Measurements from ENCODE around the gene SSX7. TPM values are rescaled to one million over a fixed set of nuclear protein-coding genes. Genes with fewer than 3 reads are reported as not detected.
"Not testable (repeated sequence)": the region's sequence is repeated elsewhere in the genome, so short reads cannot be mapped to it uniquely, and the experiment has no call there.

The SSX7 gene, protein sequence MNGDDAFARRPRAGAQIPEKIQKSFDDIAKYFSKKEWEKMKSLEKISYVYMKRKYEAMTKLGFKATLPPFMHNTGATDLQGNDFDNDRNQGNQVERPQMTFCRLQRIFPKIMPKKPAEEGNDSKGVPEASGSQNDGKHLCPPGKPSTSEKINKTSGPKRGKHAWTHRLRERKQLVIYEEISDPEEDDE
- polyA plus RNA-seq (2013, experiment 1 of 2): not detected
- not detected for polyA plus RNA-seq (2013, experiment 2 of 2)

DNA sequence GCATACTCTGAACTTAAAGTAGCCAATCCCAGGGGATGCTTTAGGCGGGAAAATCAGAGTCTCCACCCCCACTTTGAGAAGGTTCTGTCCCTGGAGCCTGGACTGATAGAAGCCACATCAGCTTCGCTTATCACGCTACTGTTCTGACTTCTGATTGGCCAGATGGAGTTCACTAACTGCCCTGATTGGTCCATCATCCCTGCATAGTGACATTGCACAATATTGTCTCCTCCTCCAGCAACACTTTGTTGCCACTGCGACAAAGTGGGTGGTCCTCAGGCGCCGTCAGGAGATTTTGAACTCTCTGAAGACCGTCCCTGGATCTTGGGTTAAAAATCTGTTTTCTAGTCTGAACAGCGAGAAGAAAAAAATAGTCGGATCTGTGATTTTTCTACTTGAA lies at the start of gene SSX7:
Gene SSX7 (minus strand): TSS at position 101 of the 400 bp plus-strand sequence. CDS start 1,428 bp downstream, outside the sequence.
- H2BK5ac ChIP-seq (ENCODE audit: low read depth, low read length, poor library complexity, severe bottlenecking); H3K4me3 ChIP-seq (ENCODE audit: insufficient read depth in 1 of 2, low read depth in 1 of 2, low read length in 2 of 2); H3K9me3 ChIP-seq (ENCODE audit: control insufficient read depth, low read length); H3K4me1 ChIP-seq (ENCODE audit: control insufficient read depth, insufficient read depth, low read depth, low read length); H3K36me3 ChIP-seq (ENCODE audit: control insufficient read depth in 1 of 2, insufficient read depth in 2 of 2, low read depth in 1 of 2, low read length in 2 of 2); H3K23ac ChIP-seq (ENCODE audit: low read length in 2 of 2); H2BK120ac ChIP-seq (ENCODE audit: low read depth, low read length); H4K91ac ChIP-seq (ENCODE audit: low read length); H3K4me2 ChIP-seq (ENCODE audit: low read length, poor library complexity, severe bottlenecking); DNase-seq; H3K18ac ChIP-seq (ENCODE audit: low read depth in 1 of 2, low read length in 2 of 2); H2BK12ac ChIP-seq (ENCODE audit: low read length in 2 of 2); H3K79me1 ChIP-seq (replicated peaks; ENCODE audit: low read length, poor library complexity, severe bottlenecking); H3K4ac ChIP-seq (ENCODE audit: low read depth in 1 of 2, low read length in 2 of 2); H2BK15ac ChIP-seq (ENCODE audit: low read depth, poor library complexity, severe bottlenecking); H3K14ac ChIP-seq (ENCODE audit: low read length in 2 of 2); H3K27ac ChIP-seq (ENCODE audit: low read length, poor library complexity, severe bottlenecking); H3K27me3 ChIP-seq (ENCODE audit: control insufficient read depth in 1 of 2, insufficient read depth in 1 of 2, low read length in 2 of 2); H2AFZ ChIP-seq (ENCODE audit: low read depth, low read length); H3K9ac ChIP-seq (ENCODE audit: low read length); H2AK5ac ChIP-seq (ENCODE audit: low read length, severe bottlenecking); H4K8ac ChIP-seq (ENCODE audit: low read length): not testable (repeated sequence)
- 59% methylated on average over 6 of the region's 9 CpGs for WGBS

- not testable (repeated sequence) for H3K14ac ChIP-seq (ENCODE audit: low read length in 2 of 2); H3K9me3 ChIP-seq (ENCODE audit: control insufficient read depth, low read length); H2AK5ac ChIP-seq (ENCODE audit: low read length, severe bottlenecking); H3K4me2 ChIP-seq (ENCODE audit: low read length, poor library complexity, severe bottlenecking); H2BK12ac ChIP-seq (ENCODE audit: low read length in 2 of 2); H4K91ac ChIP-seq (ENCODE audit: low read length); H3K27ac ChIP-seq (ENCODE audit: low read length, poor library complexity, severe bottlenecking); H4K8ac ChIP-seq (ENCODE audit: low read length); H3K4me1 ChIP-seq (ENCODE audit: control insufficient read depth, insufficient read depth, low read depth, low read length); H3K79me1 ChIP-seq (replicated peaks; ENCODE audit: low read length, poor library complexity, severe bottlenecking); H2AFZ ChIP-seq (ENCODE audit: low read depth, low read length); H3K4me3 ChIP-seq (ENCODE audit: insufficient read depth in 1 of 2, low read depth in 1 of 2, low read length in 2 of 2); H2BK120ac ChIP-seq (ENCODE audit: low read depth, low read length); H2BK5ac ChIP-seq (ENCODE audit: low read depth, low read length, poor library complexity, severe bottlenecking); H3K23ac ChIP-seq (ENCODE audit: low read length in 2 of 2); H3K27me3 ChIP-seq (ENCODE audit: control insufficient read depth in 1 of 2, insufficient read depth in 1 of 2, low read length in 2 of 2); DNase-seq; H2BK15ac ChIP-seq (ENCODE audit: low read depth, poor library complexity, severe bottlenecking); H3K18ac ChIP-seq (ENCODE audit: low read depth in 1 of 2, low read length in 2 of 2); H3K4ac ChIP-seq (ENCODE audit: low read depth in 1 of 2, low read length in 2 of 2); H3K9ac ChIP-seq (ENCODE audit: low read length); H3K36me3 ChIP-seq (ENCODE audit: control insufficient read depth in 1 of 2, insufficient read depth in 2 of 2, low read depth in 1 of 2, low read length in 2 of 2)
- no CpG with 5 or more reads among the region's 4 CpGs for WGBS
Measured at GRCh38 chrX:52692034-52692433, 37.3 kb upstream of the SSX7 start.

DNA sequence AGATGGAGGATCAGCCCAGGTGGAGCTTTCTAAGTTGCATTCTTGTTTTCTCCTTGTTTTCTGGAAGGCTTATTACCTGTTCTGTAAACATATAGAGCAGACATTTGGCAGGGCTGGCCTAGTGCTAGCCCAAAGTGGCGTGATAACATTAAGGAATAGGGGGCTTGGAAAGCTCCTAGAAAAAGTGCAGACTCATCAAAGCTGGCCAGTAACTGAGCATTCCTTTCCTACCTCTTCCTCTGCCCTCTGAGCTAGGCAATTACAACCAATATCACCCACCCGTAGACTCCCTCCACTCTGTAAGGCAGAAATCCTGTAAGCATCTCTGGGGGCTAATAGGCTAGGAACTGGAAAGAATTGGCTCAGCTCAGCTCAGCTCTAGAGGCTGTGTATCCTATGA lies 7.5 kb upstream of the SSX7 start:
- H3K14ac ChIP-seq (ENCODE audit: low read length in 2 of 2); H2BK120ac ChIP-seq (ENCODE audit: low read depth, low read length); H3K79me1 ChIP-seq (replicated peaks; ENCODE audit: low read length, poor library complexity, severe bottlenecking); H3K36me3 ChIP-seq (ENCODE audit: control insufficient read depth in 1 of 2, insufficient read depth in 2 of 2, low read depth in 1 of 2, low read length in 2 of 2); H2AK5ac ChIP-seq (ENCODE audit: low read length, severe bottlenecking); H4K8ac ChIP-seq (ENCODE audit: low read length); H2BK12ac ChIP-seq (ENCODE audit: low read length in 2 of 2); H3K27me3 ChIP-seq (ENCODE audit: control insufficient read depth in 1 of 2, insufficient read depth in 1 of 2, low read length in 2 of 2); H3K9ac ChIP-seq (ENCODE audit: low read length); H3K23ac ChIP-seq (ENCODE audit: low read length in 2 of 2); DNase-seq; H3K27ac ChIP-seq (ENCODE audit: low read length, poor library complexity, severe bottlenecking); H2BK15ac ChIP-seq (ENCODE audit: low read depth, poor library complexity, severe bottlenecking); H3K18ac ChIP-seq (ENCODE audit: low read depth in 1 of 2, low read length in 2 of 2); H3K4me1 ChIP-seq (ENCODE audit: control insufficient read depth, insufficient read depth, low read depth, low read length); H3K9me3 ChIP-seq (ENCODE audit: control insufficient read depth, low read length); H3K4me2 ChIP-seq (ENCODE audit: low read length, poor library complexity, severe bottlenecking); H3K4ac ChIP-seq (ENCODE audit: low read depth in 1 of 2, low read length in 2 of 2); H2AFZ ChIP-seq (ENCODE audit: low read depth, low read length); H4K91ac ChIP-seq (ENCODE audit: low read length); H2BK5ac ChIP-seq (ENCODE audit: low read depth, low read length, poor library complexity, severe bottlenecking); H3K4me3 ChIP-seq (ENCODE audit: insufficient read depth in 1 of 2, low read depth in 1 of 2, low read length in 2 of 2): not testable (repeated sequence)
- 75% methylated on average over 1 of the region's 2 CpGs for WGBS

DNA sequence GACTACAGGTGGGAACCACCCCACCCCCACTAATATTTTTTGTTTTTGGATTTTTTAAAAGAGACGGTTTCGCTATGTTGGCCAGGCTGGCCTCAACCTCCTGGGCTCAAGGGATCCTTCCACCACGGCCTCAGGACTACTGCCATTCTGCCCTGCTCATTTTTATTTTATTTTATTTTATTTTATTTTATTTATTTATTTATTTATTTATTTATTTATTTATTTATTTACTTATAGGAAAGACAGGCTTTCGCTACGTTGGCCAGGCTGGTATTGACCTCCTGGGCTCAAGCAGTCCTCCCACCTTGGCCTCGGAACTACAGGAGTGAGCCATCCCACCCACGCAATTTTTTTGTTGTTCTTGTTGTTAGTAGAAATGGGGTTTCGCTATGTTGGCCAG lies 775 bp upstream of the SSX7 start:
- H2BK15ac ChIP-seq (ENCODE audit: low read depth, poor library complexity, severe bottlenecking); H3K4ac ChIP-seq (ENCODE audit: low read depth in 1 of 2, low read length in 2 of 2); H2BK120ac ChIP-seq (ENCODE audit: low read depth, low read length); H2AK5ac ChIP-seq (ENCODE audit: low read length, severe bottlenecking); H3K36me3 ChIP-seq (ENCODE audit: control insufficient read depth in 1 of 2, insufficient read depth in 2 of 2, low read depth in 1 of 2, low read length in 2 of 2); H3K14ac ChIP-seq (ENCODE audit: low read length in 2 of 2); H2AFZ ChIP-seq (ENCODE audit: low read depth, low read length); H2BK5ac ChIP-seq (ENCODE audit: low read depth, low read length, poor library complexity, severe bottlenecking); H3K9me3 ChIP-seq (ENCODE audit: control insufficient read depth, low read length); H4K91ac ChIP-seq (ENCODE audit: low read length); H3K23ac ChIP-seq (ENCODE audit: low read length in 2 of 2); H3K18ac ChIP-seq (ENCODE audit: low read depth in 1 of 2, low read length in 2 of 2); H4K8ac ChIP-seq (ENCODE audit: low read length); H2BK12ac ChIP-seq (ENCODE audit: low read length in 2 of 2); H3K4me2 ChIP-seq (ENCODE audit: low read length, poor library complexity, severe bottlenecking); H3K79me1 ChIP-seq (replicated peaks; ENCODE audit: low read length, poor library complexity, severe bottlenecking); H3K27ac ChIP-seq (ENCODE audit: low read length, poor library complexity, severe bottlenecking); H3K4me1 ChIP-seq (ENCODE audit: control insufficient read depth, insufficient read depth, low read depth, low read length); H3K27me3 ChIP-seq (ENCODE audit: control insufficient read depth in 1 of 2, insufficient read depth in 1 of 2, low read length in 2 of 2); H3K9ac ChIP-seq (ENCODE audit: low read length); DNase-seq; H3K4me3 ChIP-seq (ENCODE audit: insufficient read depth in 1 of 2, low read depth in 1 of 2, low read length in 2 of 2): not testable (repeated sequence)
- 80% methylated on average over 1 of the region's 8 CpGs for WGBS
